GM23338 (cell line): ENCODE measurements around the gene CLPTM1L. TPM values are rescaled to one million over a fixed set of nuclear protein-coding genes. Genes with fewer than 3 reads are reported as not detected.

Experiments used
- ATAC-seq: fragments of 200-7000 bp; cut with Tn5 transposase; 3 replicates; pipeline ENCODE4 v1.9.1; 2020
- DNase-seq: peaks from one replicate; pipeline ENCODE4 v3.0.0-alpha.2; 2015; ENCODE audit warnings: low spot score
- H2AFZ ChIP-seq: fragments of 200-600 bp; sonication (generic); 2 replicates; pipeline ENCODE4 v1.8.0; 2016; ENCODE audit warnings: antibody characterized with exemption, mild to moderate bottlenecking, moderate library complexity
- H3F3A ChIP-seq: fragments of 200-600 bp; sonication (generic); replicated peaks from 2 replicates; pipeline ENCODE4 v1.8.0; 2017; ENCODE audit warnings: antibody characterized with exemption, mixed run types, low read depth
- H3K27ac ChIP-seq: fragments of 200-600 bp; sonication (generic); 2 replicates; pipeline ENCODE4 v1.6.1; 2016; ENCODE audit warnings: low read depth
- H3K27me3 ChIP-seq: fragments of 200-600 bp; sonication (generic); 2 replicates; pipeline ENCODE4 v1.8.0; 2016; ENCODE audit warnings: mild to moderate bottlenecking, mixed run types, moderate library complexity; ENCODE audit not compliant: insufficient read depth
- H3K36me3 ChIP-seq: fragments of 200-600 bp; sonication (generic); 2 replicates; pipeline ENCODE4 v1.8.0; 2016; ENCODE audit warnings: mild to moderate bottlenecking; ENCODE audit not compliant: insufficient read depth
- H3K4me1 ChIP-seq: fragments of 200-600 bp; sonication (generic); 2 replicates; pipeline ENCODE4 v1.8.0; 2016; ENCODE audit warnings: mild to moderate bottlenecking, moderate library complexity; ENCODE audit not compliant: insufficient read depth
- H3K4me2 ChIP-seq: fragments of 200-600 bp; sonication (generic); 2 replicates; pipeline ENCODE4 v1.7.1; 2017; ENCODE audit warnings: mixed run types
- H3K4me3 ChIP-seq: fragments of 200-600 bp; sonication (generic); 2 replicates; pipeline ENCODE4 v1.6.1; 2016; ENCODE audit warnings: mixed run types
- H3K79me2 ChIP-seq: fragments of 200-600 bp; sonication (generic); replicated peaks from 2 replicates; pipeline ENCODE4 v1.8.0; 2017; ENCODE audit warnings: mild to moderate bottlenecking; ENCODE audit not compliant: insufficient read depth
- H3K9me2 ChIP-seq: fragments of 200-600 bp; sonication (generic); 2 replicates; pipeline ENCODE4 v1.8.0; 2017; ENCODE audit not compliant: insufficient read depth
- H4K20me1 ChIP-seq: fragments of 200-600 bp; sonication (generic); replicated peaks from 2 replicates; pipeline ENCODE4 v1.8.0; 2017; ENCODE audit warnings: mild to moderate bottlenecking; ENCODE audit not compliant: insufficient read depth
- H3K27ac Mint-ChIP-seq: 2 replicates; pipeline ENCODE4 v1.8.0; 2020; ENCODE audit warnings: inconsistent platforms, mild to moderate bottlenecking, moderate library complexity, mixed read lengths
- H3K27me3 Mint-ChIP-seq: 3 replicates; pipeline ENCODE4 v1.8.0; 2022; ENCODE audit warnings: low read depth, mild to moderate bottlenecking, moderate library complexity, mixed read lengths, inconsistent platforms; ENCODE audit not compliant: insufficient read depth, poor library complexity
- H3K36me3 Mint-ChIP-seq: 3 replicates; pipeline ENCODE4 v1.8.0; 2021; ENCODE audit warnings: low read depth, mild to moderate bottlenecking, inconsistent platforms, moderate library complexity, mixed read lengths
- H3K4me1 Mint-ChIP-seq: 3 replicates; pipeline ENCODE4 v1.8.0; 2020; ENCODE audit warnings: mild to moderate bottlenecking, inconsistent platforms, mixed read lengths
- H3K4me3 Mint-ChIP-seq: 3 replicates; pipeline ENCODE4 v1.8.0; 2021; ENCODE audit warnings: moderate library complexity, mild to moderate bottlenecking, inconsistent platforms, mixed read lengths
- H3K9me3 Mint-ChIP-seq: 3 replicates; pipeline ENCODE4 v1.8.0; 2020; ENCODE audit warnings: moderate library complexity, mild to moderate bottlenecking, inconsistent platforms, mixed read lengths
- CREB1 ChIP-seq: fragments of 250-450 bp; sonication (Bioruptor Pico); IDR thresholded peaks from 2 replicates; pipeline ENCODE4 v1.5.0; 2020; ENCODE audit warnings: low read depth, mild to moderate bottlenecking, moderate library complexity
- EZH2 ChIP-seq: fragments of 200-600 bp; sonication (generic); IDR thresholded peaks from one replicate; pipeline ENCODE4 v1.8.0; 2017; ENCODE audit warnings: antibody characterized with exemption, mild to moderate bottlenecking, low read depth; ENCODE audit not compliant: unreplicated experiment
- EZH2phosphoT487 ChIP-seq: fragments of 200-600 bp; sonication (generic); IDR thresholded peaks from one replicate; pipeline ENCODE4 v1.8.1; 2018; ENCODE audit warnings: antibody characterized with exemption; ENCODE audit not compliant: unreplicated experiment
- NANOG ChIP-seq: IDR thresholded peaks from 2 replicates; pipeline ENCODE4 v1.6.1; 2016; ENCODE audit warnings: antibody characterized with exemption, borderline replicate concordance
- POLR2AphosphoS5 ChIP-seq: IDR thresholded peaks from 2 replicates; pipeline ENCODE4 v1.6.1; 2016; ENCODE audit warnings: antibody characterized with exemption, low read depth
- STAT1 ChIP-seq: IDR thresholded peaks from one replicate; pipeline ENCODE4 v1.6.1; 2016; ENCODE audit warnings: antibody characterized with exemption; ENCODE audit not compliant: unreplicated experiment
- ZNF114 ChIP-seq: fragments of 250-450 bp; sonication (Bioruptor Pico); IDR thresholded peaks from 2 replicates; pipeline ENCODE4 v1.5.0; 2020; ENCODE audit warnings: mild to moderate bottlenecking, moderate library complexity
- ZNF331 ChIP-seq: fragments of 250-450 bp; sonication (Bioruptor Pico); IDR thresholded peaks from 2 replicates; pipeline ENCODE4 v1.5.0; 2020; ENCODE audit warnings: low read depth, mild to moderate bottlenecking, moderate library complexity
- polyA plus RNA-seq: library from polyadenylated mRNA; unstranded; fragments of >200 nt; fragmentation: Nextera tagmentation; extraction: Ambion mirVana; gene quantifications from 2 replicates; pipeline ENCODE4 v1.2.1, GENCODE V29; 2016
- total RNA-seq: library from RNA; depleted of rRNA; stranded (reverse); fragments of >200 nt; shearing (Covaris generic); gene quantifications from 2 replicates; pipeline ENCODE4 v1.2.3, GENCODE V29; 2014
- TF ChIP-seq, protein P1 (sequence below), 2 experiments: fragments of 200-600 bp in 1 of 2; sonication (generic) in 1 of 2; conservative IDR thresholded peaks; 2 replicates each; pipeline versions ENCODE4 v1.5.1 to v1.6.1; 2016 to 2017; ENCODE audit warnings: antibody characterized with exemption in 2 of 2, low read depth in 2 of 2, mild to moderate bottlenecking in 2 of 2, moderate library complexity in 1 of 2
- TF ChIP-seq, protein P2 (sequence below): IDR thresholded peaks from 2 replicates; pipeline ENCODE4 v1.6.1; 2016; ENCODE audit warnings: antibody characterized with exemption

CLPTM1L gene
- total and polyA plus RNA-seq, 2 experiments from 2014 or later = 39.9 to 110 TPM

DNA sequence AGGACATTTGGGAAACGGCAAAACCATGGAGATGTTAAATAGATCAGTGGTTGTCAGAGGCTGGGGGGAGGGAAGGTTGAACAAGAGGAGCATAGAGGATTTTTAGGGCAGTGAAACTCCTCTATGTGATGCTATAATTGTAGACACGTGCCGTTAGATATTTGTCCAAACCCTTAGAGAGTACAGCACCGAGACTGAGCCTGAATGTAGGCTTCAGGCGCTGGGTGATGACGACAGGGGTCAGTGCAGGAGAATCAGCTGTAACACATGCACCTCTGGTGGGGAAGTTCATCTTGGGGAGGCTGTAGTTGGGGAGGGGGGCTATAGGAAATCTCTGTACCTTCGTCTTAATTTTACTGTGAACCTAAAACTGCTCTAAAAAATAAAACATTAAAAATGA is 22.2 kb upstream of the CLPTM1L start:
- DNase-seq = no peak
- Histone ChIP-seq H3K27ac (no peak overlapping the region), H3F3A (no peaks in the 10 kb centered on the region), H3K36me3 (no peaks in the 10 kb centered on the region), H3K9me2 (no peaks in the 10 kb centered on the region), H3K4me1 (no peaks in the 10 kb centered on the region), H3K79me2 (no peaks in the 10 kb centered on the region), H3K27me3 (no peaks in the 10 kb centered on the region), H2AFZ (no peak overlapping the region), H3K4me3 (no peak overlapping the region), H4K20me1 (no peaks in the 10 kb centered on the region), H3K4me2 (no peak overlapping the region)
- Mint-ChIP-seq H3K9me3 (no peaks in the 10 kb centered on the region; the same call in 2 of the 3 replicates), H3K4me3 (no peak overlapping the region), H3K27me3 (peaks cover 8% of the 10 kb centered on the region), H3K36me3 (no peaks in the 10 kb centered on the region), H3K27ac (no peak overlapping the region), H3K4me1 (peaks cover 11% of the 10 kb centered on the region; the same call in 2 of the 3 replicates)
- TF ChIP-seq POLR2AphosphoS5 (no peak), ZNF114 (no peak), NANOG (no peak), STAT1 (no peak), CREB1 (CRISPR knock-in tag) (no peak), EZH2 (no peak), ZNF331 (CRISPR knock-in tag) (no peak), EZH2phosphoT487 (no peak)
- TF ChIP-seq, protein P1, sequence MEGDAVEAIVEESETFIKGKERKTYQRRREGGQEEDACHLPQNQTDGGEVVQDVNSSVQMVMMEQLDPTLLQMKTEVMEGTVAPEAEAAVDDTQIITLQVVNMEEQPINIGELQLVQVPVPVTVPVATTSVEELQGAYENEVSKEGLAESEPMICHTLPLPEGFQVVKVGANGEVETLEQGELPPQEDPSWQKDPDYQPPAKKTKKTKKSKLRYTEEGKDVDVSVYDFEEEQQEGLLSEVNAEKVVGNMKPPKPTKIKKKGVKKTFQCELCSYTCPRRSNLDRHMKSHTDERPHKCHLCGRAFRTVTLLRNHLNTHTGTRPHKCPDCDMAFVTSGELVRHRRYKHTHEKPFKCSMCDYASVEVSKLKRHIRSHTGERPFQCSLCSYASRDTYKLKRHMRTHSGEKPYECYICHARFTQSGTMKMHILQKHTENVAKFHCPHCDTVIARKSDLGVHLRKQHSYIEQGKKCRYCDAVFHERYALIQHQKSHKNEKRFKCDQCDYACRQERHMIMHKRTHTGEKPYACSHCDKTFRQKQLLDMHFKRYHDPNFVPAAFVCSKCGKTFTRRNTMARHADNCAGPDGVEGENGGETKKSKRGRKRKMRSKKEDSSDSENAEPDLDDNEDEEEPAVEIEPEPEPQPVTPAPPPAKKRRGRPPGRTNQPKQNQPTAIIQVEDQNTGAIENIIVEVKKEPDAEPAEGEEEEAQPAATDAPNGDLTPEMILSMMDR (conservative IDR thresholded peaks at IDR 0.05; ENCODE audit: low read depth in 2 of 2) = no peak
- TF ChIP-seq, protein P2, sequence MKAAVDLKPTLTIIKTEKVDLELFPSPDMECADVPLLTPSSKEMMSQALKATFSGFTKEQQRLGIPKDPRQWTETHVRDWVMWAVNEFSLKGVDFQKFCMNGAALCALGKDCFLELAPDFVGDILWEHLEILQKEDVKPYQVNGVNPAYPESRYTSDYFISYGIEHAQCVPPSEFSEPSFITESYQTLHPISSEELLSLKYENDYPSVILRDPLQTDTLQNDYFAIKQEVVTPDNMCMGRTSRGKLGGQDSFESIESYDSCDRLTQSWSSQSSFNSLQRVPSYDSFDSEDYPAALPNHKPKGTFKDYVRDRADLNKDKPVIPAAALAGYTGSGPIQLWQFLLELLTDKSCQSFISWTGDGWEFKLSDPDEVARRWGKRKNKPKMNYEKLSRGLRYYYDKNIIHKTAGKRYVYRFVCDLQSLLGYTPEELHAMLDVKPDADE = no peak
- ATAC-seq = no peak

DNA sequence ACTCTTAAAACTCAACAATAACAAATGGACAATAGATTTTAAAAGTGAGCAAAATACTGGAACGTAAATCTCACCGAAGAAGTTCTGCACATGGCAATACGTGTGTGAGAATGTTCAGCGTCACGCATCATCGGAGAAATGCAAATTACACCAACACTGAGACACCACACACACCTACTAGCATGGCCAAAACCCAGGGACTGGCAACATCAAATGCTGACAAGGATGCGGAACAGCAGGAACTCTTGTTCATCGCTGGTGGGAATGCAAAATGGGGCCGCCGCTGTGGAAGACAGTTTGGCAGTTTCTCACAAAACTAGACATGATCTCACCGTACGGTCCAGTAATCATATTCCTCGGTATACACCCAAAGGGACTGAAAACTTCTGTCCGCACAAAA is 21.6 kb upstream of the CLPTM1L start:
- Histone ChIP-seq H3K4me2 (no peak overlapping the region), H3K79me2 (no peaks in the 10 kb centered on the region), H3K27ac (no peak overlapping the region), H3K4me3 (no peak overlapping the region), H4K20me1 (no peaks in the 10 kb centered on the region), H3F3A (no peaks in the 10 kb centered on the region), H3K27me3 (no peaks in the 10 kb centered on the region), H3K36me3 (no peaks in the 10 kb centered on the region), H3K9me2 (no peaks in the 10 kb centered on the region), H2AFZ (no peak overlapping the region), H3K4me1 (no peaks in the 10 kb centered on the region)
- Mint-ChIP-seq H3K9me3 (no peaks in the 10 kb centered on the region; the same call in 2 of the 3 replicates), H3K4me1 (peaks cover 11% of the 10 kb centered on the region; the same call in 2 of the 3 replicates), H3K27me3 (peaks cover 8% of the 10 kb centered on the region), H3K27ac (no peak overlapping the region), H3K4me3 (no peak overlapping the region), H3K36me3 (no peaks in the 10 kb centered on the region)
- no peak for DNase-seq
- ATAC-seq = no peak
- no peak for TF ChIP-seq STAT1
- TF ChIP-seq, protein P2 = no peak
- TF ChIP-seq ZNF331 (CRISPR knock-in tag) = no peak
- no peak for TF ChIP-seq EZH2phosphoT487
- TF ChIP-seq, protein P1 (conservative IDR thresholded peaks at IDR 0.05; ENCODE audit: low read depth in 2 of 2) = no peak
- TF ChIP-seq CREB1 (CRISPR knock-in tag) = no peak
- no peak for TF ChIP-seq POLR2AphosphoS5
